ENCODE data around the gene AMT.

DNA sequence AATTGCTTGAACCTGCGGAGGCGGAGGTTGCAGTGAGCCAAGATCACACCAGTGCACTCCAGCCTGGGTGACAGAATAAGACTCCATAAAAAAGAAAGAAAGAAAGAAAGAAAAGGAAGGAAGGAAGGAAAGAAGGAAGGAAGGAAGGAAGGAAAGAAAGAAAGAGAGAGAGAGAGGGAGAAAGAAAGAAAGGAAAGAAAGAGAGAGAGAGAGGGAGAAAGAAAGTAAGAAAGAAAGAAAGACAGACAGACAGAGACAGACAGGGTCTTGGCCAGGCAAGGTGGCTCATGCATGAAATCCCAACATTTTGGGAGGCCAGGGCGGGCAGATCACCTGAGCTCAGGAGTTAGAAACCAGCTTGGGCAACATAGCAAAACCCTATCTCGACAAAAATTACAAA, 31.3 kb upstream of the AMT start:
- no peak for TF ChIP-seq ZNF8 (CRISPR knock-in tag; IDR thresholded peaks at IDR 0.05)
- TF ChIP-seq PPARA (CRISPR knock-in tag; IDR thresholded peaks at IDR 0.05; ENCODE audit: borderline replicate concordance): no peak
- no peak for TF ChIP-seq ZFP3 (CRISPR knock-in tag; IDR thresholded peaks at IDR 0.05)

All from SK-N-SH treated with all-trans-retinoic acid at 6 μM for 48 hours (cell line).